Calu3 (cell line): Measurements from ENCODE around the gene ZNF792. TPM values are rescaled to one million over a fixed set of nuclear protein-coding genes. Genes with fewer than 3 reads are reported as not detected.
A peak's percentile ranks its signal among the peaks of the same experiment; 100 is the strongest.
"Not testable (repeated sequence)": the region's sequence is repeated elsewhere in the genome, so short reads cannot be mapped to it uniquely, and the experiment has no call there.

ENCODE experiments used
- BruUV-seq: library from RNA; stranded (reverse); fragments of 400-500 nt; replicated peaks from 2 replicates; lab custom pipeline; 2021; lab: Mats Ljungman, UMichigan
- CTCF ChIA-PET: fragments of 300-600 bp; sonication (Branson Sonifier 250); formaldehyde crosslinking; loops from one replicate; lab custom pipeline; 2022; ENCODE audit warnings: antibody characterized with exemption; lab: Charles Lee
- DNase-seq: peaks from one replicate; pipeline ENCODE4 v3.0.0; 2022
- H3K27ac Mint-ChIP-seq: one replicate; pipeline ENCODE4 v1.8.0; 2022; ENCODE audit warnings: mixed read lengths; ENCODE audit not compliant: unreplicated experiment
- H3K27me3 Mint-ChIP-seq: one replicate; pipeline ENCODE4 v1.8.0; 2022; ENCODE audit warnings: mixed read lengths; ENCODE audit not compliant: unreplicated experiment
- H3K36me3 Mint-ChIP-seq: one replicate; pipeline ENCODE4 v1.8.0; 2022; ENCODE audit warnings: mild to moderate bottlenecking, moderate library complexity, mixed read lengths; ENCODE audit not compliant: insufficient read depth, unreplicated experiment
- H3K4me1 Mint-ChIP-seq: one replicate; pipeline ENCODE4 v1.8.0; 2022; ENCODE audit warnings: mild to moderate bottlenecking, low read depth, mixed read lengths; ENCODE audit not compliant: unreplicated experiment
- H3K4me3 Mint-ChIP-seq: one replicate; pipeline ENCODE4 v1.8.0; 2022; ENCODE audit warnings: mild to moderate bottlenecking, low read depth, moderate library complexity, mixed read lengths; ENCODE audit not compliant: unreplicated experiment
- H3K9me3 Mint-ChIP-seq: one replicate; pipeline ENCODE4 v1.8.0; 2022; ENCODE audit warnings: low read depth, mixed read lengths; ENCODE audit not compliant: unreplicated experiment
- intact Hi-C: fragments of 100-400 bp; cut with micrococcal nuclease; formaldehyde crosslinking; loops from one replicate; pipeline ENCODE4 v1.10.0; 2022; ENCODE audit not compliant: unreplicated experiment
- total RNA-seq: library from RNA; stranded (reverse); gene quantifications from 2 replicates; pipeline ENCODE4 v1.2.3, GENCODE V29; 2022
- TF ChIP-seq, protein P1 (sequence below): fragments of 200-600 bp; IDR thresholded peaks from one replicate; pipeline ENCODE4 v1.8.0; 2022; ENCODE audit warnings: antibody characterized with exemption; ENCODE audit not compliant: unreplicated experiment

The ZNF792 gene
- total RNA-seq, 1 experiment from 2014 or later = 9.3 TPM

DNA sequence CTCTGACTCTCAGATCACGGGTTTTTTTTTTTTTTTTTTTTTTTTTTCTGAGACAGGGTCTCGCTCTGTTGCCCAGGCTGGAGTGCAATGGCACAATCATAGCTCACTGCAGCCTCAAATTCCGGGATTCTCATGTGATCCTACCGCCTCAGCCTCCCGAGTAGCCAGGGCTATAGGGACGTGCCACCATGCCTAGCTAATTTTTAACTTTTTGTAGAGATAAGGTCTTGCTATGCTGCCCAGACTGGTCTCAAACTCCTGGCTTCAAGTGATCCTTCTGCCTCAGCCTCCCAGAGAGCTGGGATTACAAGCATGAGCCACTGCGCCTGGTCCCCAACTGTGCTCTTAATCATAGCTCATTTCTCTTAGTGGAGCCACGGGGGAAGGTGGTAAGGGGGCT, 31.5 kb upstream of the ZNF792 start:
- Mint-ChIP-seq H3K27ac (peak overlapping the region; percentile 39), H3K36me3 (peaks cover 28% of the 10 kb centered on the region), H3K27me3 (no peaks in the 10 kb centered on the region), H3K9me3 (no peaks in the 10 kb centered on the region), H3K4me3 (no peak overlapping the region), H3K4me1 (peaks cover 40% of the 10 kb centered on the region)
- BruUV-seq = no TSS peak
- intact Hi-C loops = no loop called here
- CTCF ChIA-PET = interaction anchor here (0.5 to 1.9 kb wide), 9 partner anchors 11 to 736 kb away, joined by 3 to 8 read pairs (median 5); no protein-coding TSS in a partner anchor
- TF ChIP-seq, protein P1, sequence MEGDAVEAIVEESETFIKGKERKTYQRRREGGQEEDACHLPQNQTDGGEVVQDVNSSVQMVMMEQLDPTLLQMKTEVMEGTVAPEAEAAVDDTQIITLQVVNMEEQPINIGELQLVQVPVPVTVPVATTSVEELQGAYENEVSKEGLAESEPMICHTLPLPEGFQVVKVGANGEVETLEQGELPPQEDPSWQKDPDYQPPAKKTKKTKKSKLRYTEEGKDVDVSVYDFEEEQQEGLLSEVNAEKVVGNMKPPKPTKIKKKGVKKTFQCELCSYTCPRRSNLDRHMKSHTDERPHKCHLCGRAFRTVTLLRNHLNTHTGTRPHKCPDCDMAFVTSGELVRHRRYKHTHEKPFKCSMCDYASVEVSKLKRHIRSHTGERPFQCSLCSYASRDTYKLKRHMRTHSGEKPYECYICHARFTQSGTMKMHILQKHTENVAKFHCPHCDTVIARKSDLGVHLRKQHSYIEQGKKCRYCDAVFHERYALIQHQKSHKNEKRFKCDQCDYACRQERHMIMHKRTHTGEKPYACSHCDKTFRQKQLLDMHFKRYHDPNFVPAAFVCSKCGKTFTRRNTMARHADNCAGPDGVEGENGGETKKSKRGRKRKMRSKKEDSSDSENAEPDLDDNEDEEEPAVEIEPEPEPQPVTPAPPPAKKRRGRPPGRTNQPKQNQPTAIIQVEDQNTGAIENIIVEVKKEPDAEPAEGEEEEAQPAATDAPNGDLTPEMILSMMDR = no peak
- peak; percentile 48 for DNase-seq

DNA sequence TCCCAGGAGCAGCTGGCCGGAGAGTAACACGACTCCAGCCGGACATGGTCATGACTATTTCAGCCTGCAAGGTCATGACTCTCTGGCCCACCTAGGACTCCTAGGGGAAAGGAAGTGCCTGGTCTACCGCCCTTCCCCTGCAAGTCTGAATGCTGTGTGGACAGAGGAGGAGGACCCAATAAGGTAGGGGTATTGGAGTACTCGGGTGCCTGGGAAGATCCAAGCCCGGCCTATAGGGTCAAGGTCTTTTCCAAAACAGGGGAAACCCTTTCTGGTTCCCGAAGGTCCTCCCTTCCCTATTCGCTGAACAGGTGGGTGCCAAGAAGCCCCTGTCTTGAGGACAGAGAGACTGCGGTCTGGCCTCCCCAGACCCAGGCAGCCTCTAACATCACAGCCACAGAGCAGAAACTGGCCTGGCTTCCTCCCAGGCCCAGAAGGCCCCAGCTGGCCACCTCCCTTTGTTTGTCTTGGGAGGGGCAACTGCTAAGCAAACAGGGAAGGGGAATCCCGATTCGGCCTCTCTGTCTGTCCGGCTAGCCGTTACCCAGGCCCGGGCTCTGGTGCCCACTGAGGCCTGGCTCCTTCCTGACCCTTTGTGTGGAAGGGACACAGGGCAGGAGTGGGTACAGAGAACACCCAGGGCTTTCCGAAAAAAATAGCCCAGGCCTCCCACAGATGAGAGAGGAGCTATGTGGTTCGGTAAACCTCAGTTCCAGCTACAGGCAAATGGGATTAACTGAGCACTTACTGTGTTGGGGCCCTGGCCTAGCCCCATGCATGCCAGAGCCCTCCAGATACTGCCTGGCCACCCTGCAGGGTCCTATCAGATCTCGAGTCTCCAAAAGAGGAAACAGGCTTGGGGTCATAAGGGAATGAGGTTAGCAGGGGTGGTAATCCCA, 30.9 kb upstream of the ZNF792 start:
- H3K4me1 Mint-ChIP-seq = peaks cover 40% of the 10 kb centered on the region
- intact Hi-C loops = no loop called here
- no TSS peak for BruUV-seq
- no peaks in the 10 kb centered on the region for H3K27me3 Mint-ChIP-seq
- H3K4me3 Mint-ChIP-seq = no peak overlapping the region
- peak; percentile 87 for DNase-seq
- no peaks in the 10 kb centered on the region for H3K9me3 Mint-ChIP-seq
- H3K36me3 Mint-ChIP-seq = peaks cover 22% of the 10 kb centered on the region
- CTCF ChIA-PET = interaction anchor here (0.6 to 1.9 kb wide), 8 partner anchors 12 to 590 kb away, joined by 3 to 8 read pairs (median 5); no protein-coding TSS in a partner anchor
- peak overlapping the region; percentile 39 for H3K27ac Mint-ChIP-seq
- TF ChIP-seq, protein P1 = no peak

DNA sequence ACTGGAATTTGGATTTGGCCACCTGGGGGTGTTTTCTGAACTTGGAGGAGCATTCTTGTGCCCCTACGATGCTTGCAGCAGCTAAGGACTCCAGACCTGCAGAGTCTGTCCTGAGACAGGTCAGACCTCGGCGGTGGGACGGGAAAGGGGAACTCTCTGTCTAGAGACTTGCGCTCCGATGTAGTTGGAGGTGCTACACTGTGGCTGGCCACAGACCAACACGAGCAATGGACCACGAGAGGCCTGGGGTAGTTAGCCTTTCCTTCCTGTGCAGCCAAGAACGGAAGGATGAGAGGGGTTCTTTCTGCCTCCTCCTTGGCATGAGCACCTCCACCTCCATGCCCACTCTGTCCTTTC, 30.2 kb upstream of the ZNF792 start:
- no peak for DNase-seq
- no peaks in the 10 kb centered on the region for H3K27me3 Mint-ChIP-seq
- no TSS peak for BruUV-seq
- TF ChIP-seq, protein P1 = no peak
- CTCF ChIA-PET = interaction anchor here (1.1 to 1.9 kb wide), 2 partner anchors 12 to 20 kb away, joined by 3 to 5 read pairs; no protein-coding TSS in a partner anchor
- H3K4me1 Mint-ChIP-seq = peaks cover 39% of the 10 kb centered on the region
- H3K9me3 Mint-ChIP-seq = no peaks in the 10 kb centered on the region
- H3K27ac Mint-ChIP-seq = peak overlapping the region; percentile 62
- H3K4me3 Mint-ChIP-seq = no peak overlapping the region
- intact Hi-C loops = no loop called here
- peaks cover 16% of the 10 kb centered on the region for H3K36me3 Mint-ChIP-seq

DNA sequence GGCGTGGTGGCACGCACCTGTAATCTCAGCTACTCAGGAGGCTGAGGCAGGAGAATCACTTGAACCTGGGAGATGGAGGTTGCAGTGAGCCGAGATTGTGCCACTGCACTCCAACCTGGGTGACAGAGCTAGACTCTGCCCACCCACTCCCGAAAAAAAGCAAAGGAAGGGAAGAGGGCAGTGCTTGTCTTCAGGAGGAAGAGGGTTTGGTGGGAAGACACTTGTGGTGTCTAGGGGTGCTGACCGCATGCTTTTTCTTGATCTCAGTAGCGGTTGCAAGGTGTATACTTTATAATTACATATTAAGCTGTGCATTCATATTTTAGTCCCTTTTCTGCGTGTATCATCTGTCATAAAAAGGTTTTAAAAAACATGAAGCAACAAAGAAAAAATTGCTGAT, 28.6 kb upstream of the ZNF792 start:
- DNase-seq, H3K9me3 Mint-ChIP-seq, H3K27ac Mint-ChIP-seq, H3K27me3 Mint-ChIP-seq, H3K36me3 Mint-ChIP-seq, intact Hi-C loops, BruUV-seq, H3K4me3 Mint-ChIP-seq: not testable (repeated sequence)
- H3K4me1 Mint-ChIP-seq = peaks cover 29% of the 10 kb centered on the region
- CTCF ChIA-PET = interaction anchor here (1.0 kb wide), 1 partner anchor 17 kb away, joined by 3 read pairs; no protein-coding TSS in a partner anchor
